GM10248 (cell line): ENCODE data around the gene DNAL4.

Experiments used
- CTCF ChIA-PET: fragments of 300-600 bp; sonication (Branson Sonifier 250); formaldehyde crosslinking; extraction: SDS; loops from one replicate; lab custom pipeline; 2021; ENCODE audit warnings: antibody characterized with exemption; lab: Yijun Ruan, JAX
- POLR2A ChIA-PET: fragments of 350-650 bp; sonication (Branson Sonifier 250); formaldehyde crosslinking; extraction: SDS; loops from one replicate; lab custom pipeline; 2020; ENCODE audit warnings: antibody characterized with exemption; lab: Yijun Ruan, JAX
- DNase-seq: peaks from one replicate; pipeline ENCODE4 v3.0.0; 2012; ENCODE audit errors: extremely low spot score
- TF ChIP-seq, protein P1 (sequence below): IDR thresholded peaks from 2 replicates; pipeline ENCODE4 v1.5.1; 2012; ENCODE audit warnings: mild to moderate bottlenecking, low read depth; ENCODE audit errors: extremely low read depth, missing control alignments, control extremely low read depth

DNAL4 gene

GRCh38 chr22:38793721-38794466 is at the start of gene DNAL4:
Gene DNAL4 (minus strand): TSS chr22:38794143. CDS start chr22:38782731, 11,412 bp downstream.
- ChIA-PET CTCF (interaction anchor here (1.0 kb wide), 1 partner anchor 36 kb away, joined by 3 read pairs; no protein-coding TSS in a partner anchor), POLR2A (no interaction called here)
- DNase-seq = peak; percentile 99
- TF ChIP-seq, protein P1, sequence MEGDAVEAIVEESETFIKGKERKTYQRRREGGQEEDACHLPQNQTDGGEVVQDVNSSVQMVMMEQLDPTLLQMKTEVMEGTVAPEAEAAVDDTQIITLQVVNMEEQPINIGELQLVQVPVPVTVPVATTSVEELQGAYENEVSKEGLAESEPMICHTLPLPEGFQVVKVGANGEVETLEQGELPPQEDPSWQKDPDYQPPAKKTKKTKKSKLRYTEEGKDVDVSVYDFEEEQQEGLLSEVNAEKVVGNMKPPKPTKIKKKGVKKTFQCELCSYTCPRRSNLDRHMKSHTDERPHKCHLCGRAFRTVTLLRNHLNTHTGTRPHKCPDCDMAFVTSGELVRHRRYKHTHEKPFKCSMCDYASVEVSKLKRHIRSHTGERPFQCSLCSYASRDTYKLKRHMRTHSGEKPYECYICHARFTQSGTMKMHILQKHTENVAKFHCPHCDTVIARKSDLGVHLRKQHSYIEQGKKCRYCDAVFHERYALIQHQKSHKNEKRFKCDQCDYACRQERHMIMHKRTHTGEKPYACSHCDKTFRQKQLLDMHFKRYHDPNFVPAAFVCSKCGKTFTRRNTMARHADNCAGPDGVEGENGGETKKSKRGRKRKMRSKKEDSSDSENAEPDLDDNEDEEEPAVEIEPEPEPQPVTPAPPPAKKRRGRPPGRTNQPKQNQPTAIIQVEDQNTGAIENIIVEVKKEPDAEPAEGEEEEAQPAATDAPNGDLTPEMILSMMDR = no peak

- DNase-seq = peak; percentile 43
- TF ChIP-seq, protein P1 = peak; percentile 16
- POLR2A ChIA-PET = no interaction called here
- CTCF ChIA-PET = interaction anchor here (0.8 to 1.2 kb wide), 2 partner anchors 26 to 74 kb away, joined by 3 to 4 read pairs; no protein-coding TSS in a partner anchor
These were observed 49.3 kb upstream of the DNAL4 start for GRCh38 chr22:38843201-38843656.

GRCh38 chr22:38842512-38843200 is 48.7 kb upstream of the DNAL4 start:
- ChIA-PET CTCF (interaction anchor here (0.8 to 1.2 kb wide), 2 partner anchors 27 to 73 kb away, joined by 3 to 4 read pairs; no protein-coding TSS in a partner anchor), POLR2A (no interaction called here)
- TF ChIP-seq, protein P1 = no peak
- no peak for DNase-seq

DNA sequence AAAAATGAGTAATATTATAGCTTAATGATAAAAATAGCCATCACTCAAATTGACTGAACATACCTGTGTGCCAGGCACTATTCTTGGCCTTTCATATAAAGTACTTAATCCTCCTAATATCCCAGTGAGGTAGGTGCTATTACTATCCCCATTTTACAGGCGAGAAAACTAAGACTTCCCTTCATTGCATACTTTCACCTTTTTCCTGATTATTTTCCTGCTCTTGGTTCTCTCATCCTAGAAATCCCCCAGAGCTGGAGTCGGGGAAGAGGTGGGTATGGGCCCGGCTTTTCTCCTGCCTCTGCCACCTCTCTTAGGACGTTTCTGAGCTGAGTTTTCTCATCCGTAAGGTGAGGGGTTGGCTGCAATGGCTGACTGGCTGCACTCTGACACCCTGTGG is 47.7 kb upstream of the DNAL4 start:
- ChIA-PET POLR2A (no interaction called here), CTCF (no interaction called here)
- DNase-seq = no peak
- TF ChIP-seq, protein P1 = no peak

DNA sequence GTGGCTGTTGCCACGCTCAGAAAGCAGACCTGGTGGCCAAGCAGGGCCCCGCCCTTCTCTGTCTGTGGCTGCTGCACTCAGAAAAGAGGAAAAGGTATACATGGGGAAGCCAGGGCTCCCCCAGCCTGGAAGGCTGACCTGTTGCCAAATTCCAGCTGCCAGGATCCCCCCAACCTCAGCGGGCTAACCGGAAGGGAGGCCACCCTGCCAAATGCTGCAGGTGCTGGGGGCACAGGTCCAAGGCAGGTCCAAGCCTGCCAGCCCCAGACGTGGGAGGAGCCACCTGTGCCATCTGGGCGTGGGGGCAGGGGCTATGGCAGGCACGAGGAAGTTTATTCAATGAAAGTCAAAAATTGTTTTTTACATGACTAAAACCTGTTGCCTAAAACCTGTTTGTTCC is 47.3 kb upstream of the DNAL4 start:
- DNase-seq = no peak
- POLR2A ChIA-PET = no interaction called here
- TF ChIP-seq, protein P1 = no peak
- CTCF ChIA-PET = no interaction called here

DNA sequence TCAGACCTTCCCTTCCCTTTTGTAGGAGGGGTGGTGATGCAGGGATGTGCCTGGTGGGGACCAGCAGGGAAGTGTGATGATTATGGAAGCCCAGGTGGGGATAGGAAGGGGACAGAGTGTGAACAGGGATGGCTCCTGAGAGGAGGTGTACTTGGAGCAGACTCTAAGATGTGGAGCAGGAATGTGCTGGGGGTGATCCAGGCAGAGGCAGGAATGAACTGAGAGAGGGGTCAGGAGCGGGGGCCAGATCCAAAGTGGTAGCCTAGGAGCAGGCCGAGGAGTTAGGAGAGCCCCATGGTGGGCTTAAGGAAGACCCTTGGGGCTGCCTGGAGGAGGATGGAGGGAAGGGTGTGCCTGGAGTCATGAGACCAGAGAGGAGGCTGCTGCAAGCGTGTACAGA is 46.2 kb upstream of the DNAL4 start:
- CTCF ChIA-PET = no interaction called here
- POLR2A ChIA-PET = no interaction called here
- TF ChIP-seq, protein P1 = no peak
- DNase-seq = no peak
